ENCODE data around the gene CCL20. TPM values are rescaled to one million over a fixed set of nuclear protein-coding genes. Genes with fewer than 3 reads are reported as not detected.

Gene CCL20
- 1 to 10 TPM; 5.3 to 7.5 TPM for total RNA-seq

GRCh38 chr2:227813562-227814353, at the start of gene CCL20:
Gene CCL20 (plus strand): TSS chr2:227813842. CDS start chr2:227813912, 70 bp downstream.
- H3K27ac Mint-ChIP-seq = peak within 1 kb of the TSS; percentile 10
- POLR2A ChIA-PET = no interaction called here
- ATAC-seq = no peak

GRCh38 chr2:227765788-227766372, 47.8 kb upstream of the CCL20 start:
- TF ChIP-seq CTCF (IDR thresholded peaks at IDR 0.05) = no peak
- H3K4me3 Mint-ChIP-seq = no peak overlapping the region
- H3K9me3 Mint-ChIP-seq = no peaks in the 10 kb centered on the region
- no peaks in the 10 kb centered on the region for H3K4me1 Mint-ChIP-seq (ENCODE audit: low read depth)
- peaks cover under 1% of the 10 kb centered on the region for H3K27me3 Mint-ChIP-seq
- no peak for DNase-seq
- H3K36me3 Mint-ChIP-seq (ENCODE audit: low read depth) = no peaks in the 10 kb centered on the region
- no peak for ATAC-seq
- intact Hi-C loops (cut with micrococcal nuclease) = loop anchor here (10.0 kb wide), 3 partner anchors 281 to 641 kb away; no protein-coding TSS in a partner anchor
- H3K27ac Mint-ChIP-seq = no peak overlapping the region
- ChIA-PET POLR2A (no interaction called here), CTCF (interaction anchor here (0.6 to 3.9 kb wide), 53 partner anchors 8 to 637 kb away, joined by 3 to 65 read pairs (median 4); no protein-coding TSS in a partner anchor)

More at GRCh38 chr2:227813562-227814353, at the start of gene CCL20:
- intact Hi-C loops (cut with micrococcal nuclease) = no loop called here
- H3K4me1 Mint-ChIP-seq (ENCODE audit: low read depth) = peaks cover 17% of the 10 kb centered on the region
- H3K4me3 Mint-ChIP-seq = peak within 1 kb of the TSS; percentile 34
- peaks cover under 1% of the 10 kb centered on the region for H3K36me3 Mint-ChIP-seq (ENCODE audit: low read depth)
- TF ChIP-seq CTCF (IDR thresholded peaks at IDR 0.05) = no peak
- no peaks in the 10 kb centered on the region for H3K9me3 Mint-ChIP-seq
- peak; percentile 10 for DNase-seq
- CTCF ChIA-PET = interaction anchor here (1.1 to 1.3 kb wide), 2 partner anchors 40 to 47 kb away, joined by 3 to 4 read pairs; no protein-coding TSS in a partner anchor
- peaks cover 7% of the 10 kb centered on the region for H3K27me3 Mint-ChIP-seq

GRCh38 chr2:227766373-227766883, 47.2 kb upstream of the CCL20 start:
- no peaks in the 10 kb centered on the region for H3K4me1 Mint-ChIP-seq (ENCODE audit: low read depth)
- ATAC-seq (peak; percentile 94), DNase-seq (peak; percentile 72)
- H3K9me3 Mint-ChIP-seq = no peaks in the 10 kb centered on the region
- peak; percentile 86 for TF ChIP-seq CTCF (IDR thresholded peaks at IDR 0.05)
- H3K36me3 Mint-ChIP-seq (ENCODE audit: low read depth) = no peaks in the 10 kb centered on the region
- no peaks in the 10 kb centered on the region for H3K27me3 Mint-ChIP-seq
- POLR2A ChIA-PET = no interaction called here
- H3K4me3 Mint-ChIP-seq = no peak overlapping the region
- CTCF ChIA-PET = interaction anchor here (0.7 to 3.9 kb wide), 53 partner anchors 9 to 637 kb away, joined by 3 to 65 read pairs (median 4); no protein-coding TSS in a partner anchor
- intact Hi-C loops (cut with micrococcal nuclease) = loop anchor here (10.0 kb wide), 3 partner anchors 282 to 642 kb away; no protein-coding TSS in a partner anchor
- no peak overlapping the region for H3K27ac Mint-ChIP-seq

- no peak for TF ChIP-seq CTCF (IDR thresholded peaks at IDR 0.05)
- Mint-ChIP-seq H3K27me3 (no peaks in the 10 kb centered on the region), H3K4me3 (no peak overlapping the region), H3K9me3 (no peaks in the 10 kb centered on the region), H3K4me1 (ENCODE audit: low read depth) (no peaks in the 10 kb centered on the region), H3K27ac (no peak overlapping the region), H3K36me3 (ENCODE audit: low read depth) (no peaks in the 10 kb centered on the region)
- DNase-seq (no peak), ATAC-seq (no peak)
- CTCF ChIA-PET = interaction anchor here (0.7 to 3.9 kb wide), 4 partner anchors 13 to 110 kb away, joined by 4 to 65 read pairs (median 10); no protein-coding TSS in a partner anchor
- POLR2A ChIA-PET = no interaction called here
- intact Hi-C loops (cut with micrococcal nuclease) = loop anchor here (10.0 kb wide), 3 partner anchors 283 to 643 kb away; no protein-coding TSS in a partner anchor
These were observed 45.8 kb upstream of the CCL20 start for GRCh38 chr2:227767830-227768229.

Measured in activated CD8-positive, alpha-beta T cell treated with anti-CD3 and anti-CD28 coated beads for 36 hours (primary cell).